GM19240 (cell line): Measurements from ENCODE around the gene ANKRD44.

Source experiments
- DNase-seq: peaks from one replicate; pipeline ENCODE4 v3.0.0; 2011; ENCODE audit warnings: low spot score; ENCODE audit not compliant: insufficient read length

ANKRD44 gene

DNA sequence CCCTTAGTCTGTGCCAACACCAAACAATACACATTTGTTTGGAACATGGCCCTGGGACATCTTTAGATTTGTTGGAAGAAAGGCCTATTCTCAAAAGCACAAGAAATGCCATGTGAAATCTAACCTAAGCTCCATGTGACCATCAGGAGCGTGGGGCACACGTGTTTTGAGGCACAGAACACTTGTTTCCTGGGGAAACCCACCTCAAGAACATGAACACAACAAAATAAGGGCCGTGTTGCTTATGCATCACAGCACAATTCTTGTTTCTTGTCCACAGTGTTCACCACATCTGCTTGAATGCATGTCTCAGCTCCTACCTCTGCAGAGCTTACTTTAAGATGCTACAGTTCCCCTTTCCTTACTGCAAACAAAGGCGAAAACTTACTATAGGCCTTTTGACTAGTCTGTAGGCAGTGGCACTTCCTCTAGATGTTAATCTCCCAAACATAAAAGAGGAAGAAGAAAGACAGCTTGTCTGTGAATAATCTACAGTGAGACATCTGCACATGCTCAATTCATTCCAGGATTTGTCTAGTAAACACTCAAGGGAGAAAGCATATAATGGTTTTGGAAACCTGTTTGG lies 165.0 kb downstream of the ANKRD44 start:
- no peak for DNase-seq

DNA sequence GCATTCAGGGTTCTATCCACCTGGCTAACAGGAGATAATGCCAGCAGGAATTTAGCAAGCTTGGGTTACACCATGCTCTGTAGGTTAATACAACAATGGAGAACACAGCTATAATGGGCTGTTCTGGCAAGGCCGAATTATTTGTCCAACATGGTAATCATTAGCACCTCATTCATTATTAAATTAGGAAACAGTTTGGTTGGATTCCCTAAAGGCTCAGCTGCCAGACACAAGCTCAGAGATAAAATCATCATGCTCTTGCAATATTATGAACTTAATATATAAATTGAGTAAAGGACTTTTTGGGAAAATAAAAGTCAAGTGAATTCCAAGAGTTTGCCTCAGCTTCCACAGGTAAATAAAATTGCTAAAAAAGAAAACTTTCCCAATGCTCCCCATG lies 166.4 kb downstream of the ANKRD44 start:
- DNase-seq: no peak

DNA sequence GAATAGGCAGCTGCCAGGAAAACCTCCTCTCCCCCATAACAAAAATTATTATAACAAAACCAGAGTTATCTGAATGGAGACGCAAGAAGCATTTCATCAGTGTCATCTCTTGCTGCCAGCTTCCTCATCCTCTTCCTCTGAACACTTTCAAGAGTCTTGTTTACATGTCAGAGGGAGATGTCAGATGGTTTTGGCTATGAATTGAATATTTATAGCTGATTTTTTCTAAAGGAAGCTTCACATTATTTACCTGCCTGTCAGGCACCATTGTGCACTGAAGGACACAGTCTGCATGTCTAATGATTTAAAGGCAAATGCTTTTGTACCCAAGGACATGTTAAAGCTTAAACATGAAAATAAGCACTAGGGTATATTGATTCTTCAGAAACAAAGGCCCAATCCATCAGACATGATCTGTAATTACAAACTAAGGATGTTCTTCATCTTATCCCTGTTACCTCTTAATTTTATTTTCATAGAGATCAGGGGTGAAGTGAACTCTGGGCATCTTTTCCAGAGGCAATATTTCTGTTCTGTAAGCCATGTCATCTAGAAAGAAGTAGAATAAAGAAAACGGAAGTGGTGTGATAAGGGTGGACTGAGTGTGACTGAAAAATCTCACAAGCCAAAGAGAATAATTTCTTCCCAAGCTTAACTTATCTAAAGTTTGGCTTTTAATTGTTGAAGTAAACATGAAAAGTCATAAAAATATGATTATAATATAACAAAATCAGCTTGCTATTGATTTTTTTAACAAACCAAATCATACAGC lies 168.7 kb downstream of the ANKRD44 start:
- DNase-seq: no peak

DNA sequence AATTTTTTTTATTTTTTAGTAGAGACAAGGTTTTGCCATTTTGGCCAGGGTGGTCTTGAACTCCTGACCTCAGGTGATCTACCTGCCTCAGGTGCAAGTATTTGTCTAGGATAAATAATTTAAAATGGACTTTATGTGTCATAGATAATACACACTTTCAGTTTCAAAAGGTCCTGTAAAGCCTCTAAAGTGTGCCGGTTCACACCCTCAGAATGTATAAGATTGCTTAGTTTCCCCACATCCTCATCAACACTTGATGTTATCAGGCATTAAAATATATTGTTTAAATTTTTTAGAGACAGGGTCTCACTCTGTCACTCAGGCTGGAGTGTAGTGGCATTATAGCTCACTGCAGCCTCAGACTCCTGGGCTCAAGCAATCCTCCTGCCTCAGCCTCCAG lies 170.5 kb downstream of the ANKRD44 start:
- DNase-seq: no peak

DNA sequence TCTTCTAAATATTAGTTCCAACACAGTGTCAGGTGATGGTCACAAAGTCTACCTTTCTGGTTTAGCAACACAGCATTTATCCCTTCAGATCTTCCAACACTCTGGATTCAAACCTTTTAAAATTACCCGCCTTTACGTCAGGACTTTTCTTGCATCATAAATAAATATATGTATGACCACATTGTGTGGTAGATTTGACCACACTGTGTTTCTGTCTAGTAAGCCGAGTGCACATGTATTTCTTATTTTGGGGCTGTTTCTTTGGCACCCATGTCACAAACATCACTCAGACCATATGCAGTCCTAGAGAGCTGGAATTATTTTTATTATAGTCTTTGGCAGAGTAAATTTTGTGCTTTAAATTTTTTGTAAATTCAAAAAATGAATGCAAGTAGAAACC lies 172.1 kb downstream of the ANKRD44 start:
- DNase-seq: no peak

DNA sequence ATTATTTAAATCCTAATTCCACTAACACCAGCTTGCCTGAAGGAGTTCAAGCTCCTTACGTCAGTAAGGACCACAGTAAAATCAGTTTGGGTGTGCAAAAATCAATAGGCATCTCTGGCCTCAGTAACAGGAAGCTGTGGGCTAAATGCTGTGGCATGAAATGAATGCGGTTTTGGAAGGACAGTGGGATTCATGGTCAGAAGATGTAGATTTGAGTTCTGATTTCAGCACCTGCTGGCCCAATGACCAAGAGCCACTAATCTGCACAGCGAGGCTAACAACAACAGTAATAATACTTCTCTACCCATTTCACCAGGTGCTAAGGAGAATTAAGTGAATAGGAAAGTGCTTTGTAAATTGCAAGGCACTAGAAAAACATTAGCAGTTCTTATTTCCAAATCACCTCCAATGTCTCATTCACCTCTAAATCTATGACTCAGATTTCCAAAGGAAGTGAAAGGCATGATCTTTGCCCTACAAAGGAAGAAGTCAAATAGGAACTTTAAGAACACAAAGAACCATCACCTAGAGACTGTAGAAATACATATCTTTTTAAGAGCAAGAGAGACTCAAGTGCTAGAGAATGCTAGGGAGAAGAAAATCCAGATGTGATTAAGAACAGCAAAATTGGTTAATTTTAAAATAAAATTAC lies 172.6 kb downstream of the ANKRD44 start:
- no peak for DNase-seq

DNA sequence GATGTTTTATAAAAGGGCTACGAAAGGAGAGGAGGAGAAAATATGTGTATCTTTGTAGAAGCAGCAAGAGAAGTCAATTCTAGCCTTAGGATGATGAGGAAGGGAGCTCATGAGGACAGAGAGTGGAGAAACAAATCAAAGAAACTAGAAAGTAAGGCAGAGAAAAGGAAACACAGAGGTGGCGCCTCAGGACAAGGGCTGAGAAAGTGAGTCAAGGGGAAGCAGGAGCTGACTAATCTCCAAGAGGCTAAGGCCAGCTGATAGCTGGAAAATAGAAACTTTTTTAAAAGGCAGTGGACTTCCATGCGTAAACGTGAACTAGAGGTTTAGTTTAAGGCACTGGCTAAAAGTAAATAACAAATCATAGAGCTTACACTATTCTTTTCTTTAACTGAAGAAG lies 173.3 kb downstream of the ANKRD44 start:
- DNase-seq: no peak

DNA sequence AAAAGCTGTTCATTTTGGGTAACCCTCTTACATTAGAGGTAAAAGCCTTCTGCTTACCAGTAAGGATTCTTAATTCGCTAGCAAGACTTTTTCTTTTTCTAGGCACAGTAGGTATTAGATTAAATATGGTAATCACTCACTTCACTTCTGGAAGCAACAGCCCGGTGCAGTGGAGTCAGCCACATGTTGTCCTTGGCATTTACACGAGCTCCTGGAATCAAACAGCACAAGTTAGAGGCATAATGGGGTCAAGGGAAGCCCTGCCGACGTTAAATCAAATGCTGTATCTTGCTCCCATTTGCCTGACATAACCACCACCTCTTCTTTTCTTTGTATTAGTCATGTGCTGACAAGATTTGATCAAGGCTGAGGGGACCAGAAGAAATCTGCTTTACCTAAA lies 174.1 kb downstream of the ANKRD44 start:
- DNase-seq: no peak

DNA sequence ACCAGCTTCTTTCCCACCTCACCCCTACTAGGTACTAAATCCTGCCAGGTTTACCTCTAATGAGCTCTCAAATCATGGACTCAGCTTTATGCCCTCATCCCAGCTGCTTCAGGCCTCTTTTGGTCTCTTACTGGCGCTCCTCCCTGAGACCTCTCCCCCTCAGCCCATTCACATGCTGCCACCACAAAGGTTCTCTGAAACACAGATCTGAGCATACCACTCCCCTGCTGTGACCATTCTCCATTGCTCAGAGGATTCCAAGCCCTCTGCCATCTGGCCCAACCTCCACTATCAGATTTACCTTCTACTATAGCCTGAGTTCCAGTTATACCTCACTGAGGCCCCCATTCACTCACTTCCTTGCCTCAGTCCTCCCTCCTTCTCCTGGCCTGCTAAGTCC lies 174.8 kb downstream of the ANKRD44 start:
- no peak for DNase-seq

DNA sequence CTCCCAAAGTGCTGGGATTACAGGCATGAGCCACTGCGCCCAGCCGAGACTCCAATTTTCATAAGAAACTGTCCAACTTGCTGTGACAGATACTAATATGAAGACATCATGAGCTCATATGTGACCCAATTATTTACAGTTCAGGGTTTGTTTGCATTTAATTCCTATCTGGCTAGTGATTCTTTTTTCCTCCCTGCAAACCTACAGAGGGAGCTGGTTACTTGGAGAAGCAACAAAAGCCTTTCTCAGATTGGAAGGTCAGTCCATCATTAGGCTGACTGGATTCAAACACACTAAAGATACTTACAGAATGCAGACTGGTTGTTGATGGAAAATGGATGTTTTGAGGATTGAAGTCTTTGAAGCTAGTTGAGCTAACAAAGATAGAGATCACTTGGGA lies 176.4 kb downstream of the ANKRD44 start:
- DNase-seq: no peak

DNA sequence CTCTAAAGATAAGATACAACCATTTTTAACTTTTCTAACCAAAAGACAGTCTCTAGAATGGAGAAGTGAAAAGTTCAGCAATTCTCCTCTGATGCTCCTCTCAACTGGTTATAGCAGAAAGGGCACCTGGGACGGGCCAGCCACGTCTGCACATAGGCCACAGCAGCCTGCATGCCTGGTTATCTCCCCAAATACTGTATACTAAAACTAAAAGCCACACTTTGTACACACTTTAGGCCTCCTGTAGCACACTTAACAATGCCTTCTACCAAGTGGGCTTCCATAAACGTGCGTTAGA lies 179.1 kb downstream of the ANKRD44 start:
- DNase-seq: no peak

DNA sequence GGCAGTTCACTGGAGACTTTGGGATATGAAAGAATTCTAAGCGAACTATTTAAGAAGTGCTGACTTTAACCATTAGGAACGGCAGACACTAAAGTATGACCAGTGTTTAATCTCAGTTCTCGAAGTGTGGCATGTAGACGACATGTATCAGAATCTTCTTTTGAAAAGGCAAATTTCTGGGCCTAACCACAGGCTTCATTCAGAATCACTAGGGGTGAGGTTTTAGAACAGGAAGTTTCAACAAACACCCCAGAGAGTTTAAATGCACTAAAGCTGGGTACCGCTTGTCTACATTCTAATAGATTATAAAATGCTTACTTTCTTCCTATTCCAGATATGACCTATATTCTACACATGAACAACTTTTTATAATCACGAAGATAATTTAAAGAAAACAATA lies 180.3 kb downstream of the ANKRD44 start:
- DNase-seq: peak; percentile 43

DNA sequence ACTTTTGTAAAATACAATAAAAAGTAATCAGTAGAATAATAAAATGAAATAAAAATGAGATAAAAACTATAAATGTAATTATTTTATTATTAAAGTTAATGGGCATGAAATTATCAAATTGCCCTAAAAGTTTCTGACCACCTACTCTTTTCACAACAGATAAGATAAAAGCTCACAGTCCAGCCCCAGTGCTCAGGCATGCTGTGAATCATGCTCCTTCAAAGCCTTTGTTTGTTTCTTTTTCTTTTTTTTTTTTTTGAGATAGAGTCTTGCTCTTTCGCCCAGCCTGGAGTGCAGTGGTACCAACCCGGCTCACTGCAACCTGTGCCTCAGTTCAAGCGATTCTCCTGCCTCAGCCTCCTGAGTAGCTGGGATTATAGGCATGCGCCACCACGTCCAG lies 181.7 kb downstream of the ANKRD44 start:
- no peak for DNase-seq

DNA sequence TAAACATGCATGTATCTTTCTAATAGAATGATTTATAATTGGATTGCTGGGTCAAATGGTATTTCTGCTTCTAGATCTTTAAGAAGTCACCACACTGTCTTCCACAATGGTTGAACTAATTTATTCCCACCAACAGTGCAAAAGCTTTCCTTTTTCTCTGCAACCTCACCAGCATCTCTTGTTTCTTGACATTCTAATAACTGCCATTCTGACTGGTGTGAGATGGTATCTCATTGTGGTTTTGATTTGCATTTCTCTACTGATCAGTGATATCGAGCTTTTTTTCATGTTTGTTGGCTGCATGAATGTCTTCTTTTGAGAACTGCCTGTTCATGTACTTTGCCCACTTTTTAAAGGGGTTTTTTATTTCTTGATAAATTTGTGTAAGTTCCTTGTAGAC lies 182.5 kb downstream of the ANKRD44 start:
- DNase-seq: no peak

DNA sequence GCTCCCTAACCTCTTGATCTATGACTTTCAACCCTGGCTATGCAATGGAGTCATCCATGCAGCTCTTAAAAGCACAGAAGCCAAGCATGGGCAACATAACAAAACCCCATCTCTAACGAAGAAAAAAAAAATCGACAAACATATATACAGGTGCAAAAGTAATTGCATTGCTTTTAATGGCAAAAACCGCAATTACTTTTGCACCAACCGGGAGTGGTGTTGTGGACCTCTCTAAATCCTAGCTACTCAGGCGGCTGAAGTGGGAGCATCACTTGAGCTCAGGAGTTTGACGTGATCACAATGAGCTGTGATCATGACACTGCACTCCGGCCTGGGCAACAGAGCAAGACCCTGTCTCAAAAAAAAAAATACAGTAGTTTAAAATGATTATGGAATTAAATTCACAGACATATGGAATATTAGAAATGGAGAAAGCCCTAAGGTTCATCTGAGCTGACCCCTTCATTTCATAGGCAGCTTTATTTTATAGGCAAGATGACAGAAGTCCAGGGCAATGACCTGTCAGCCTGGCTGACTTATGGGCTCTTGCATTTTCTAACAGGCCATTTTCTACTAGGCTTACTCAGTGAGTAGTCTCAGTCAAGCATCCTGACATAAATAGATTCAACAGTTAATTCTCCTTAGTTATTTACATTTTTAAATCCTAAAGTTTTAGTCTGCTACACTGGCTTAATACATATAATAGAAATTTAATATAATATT lies 183.8 kb downstream of the ANKRD44 start:
- DNase-seq: no peak

DNA sequence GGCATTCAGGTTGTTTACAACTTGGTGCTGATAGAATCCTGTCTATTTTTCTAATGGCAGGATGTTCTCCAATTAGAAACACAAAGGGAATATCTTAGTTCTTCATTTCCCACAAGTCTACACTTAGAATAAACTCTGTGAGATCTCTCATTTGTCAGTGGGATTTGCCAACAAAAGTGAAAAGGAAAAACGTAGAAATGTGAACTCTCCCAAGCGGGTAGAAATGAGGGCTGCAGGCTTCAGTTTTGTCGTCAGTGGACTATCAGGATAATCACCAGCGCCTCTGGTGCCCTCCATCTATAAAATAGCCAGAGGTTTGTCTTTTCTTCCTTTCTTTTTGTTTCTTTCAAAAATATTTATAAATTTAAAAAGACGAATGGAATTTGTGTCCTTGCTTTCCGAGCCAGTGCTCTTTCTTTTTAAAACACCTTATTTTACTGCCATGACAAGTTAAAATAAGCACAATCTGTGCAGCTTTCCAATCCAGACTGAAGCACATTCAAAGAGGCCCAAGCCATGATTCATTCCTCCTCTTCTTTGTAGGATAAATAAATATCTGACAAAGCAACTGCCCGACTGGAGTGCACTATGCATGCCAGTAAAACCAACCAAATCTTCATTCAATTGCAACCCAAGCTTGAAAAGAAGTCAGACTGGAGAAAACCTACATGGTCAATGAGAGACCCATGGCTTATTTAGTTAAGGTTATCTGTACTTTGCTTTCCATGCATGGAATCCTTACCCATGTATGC lies 185.8 kb downstream of the ANKRD44 start:
- DNase-seq: no peak

DNA sequence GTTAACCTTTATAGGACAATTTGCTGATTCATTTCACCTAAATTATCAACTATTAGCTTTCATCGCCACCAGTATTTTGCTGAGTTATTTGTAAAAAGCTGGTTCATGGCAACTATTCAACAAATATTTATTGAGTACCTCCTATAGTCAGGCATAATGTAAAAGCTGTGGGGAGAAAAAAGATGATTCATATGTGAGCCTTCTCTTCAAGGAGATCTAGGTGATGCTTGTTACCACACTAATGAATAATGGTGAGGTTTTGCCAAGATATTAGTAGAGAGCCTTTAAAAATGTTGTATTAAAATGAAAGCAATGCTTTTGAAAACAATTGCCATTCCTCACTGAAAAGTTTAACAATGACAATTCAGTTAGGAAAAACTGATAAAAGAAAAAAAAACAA lies 187.8 kb downstream of the ANKRD44 start:
- no peak for DNase-seq

DNA sequence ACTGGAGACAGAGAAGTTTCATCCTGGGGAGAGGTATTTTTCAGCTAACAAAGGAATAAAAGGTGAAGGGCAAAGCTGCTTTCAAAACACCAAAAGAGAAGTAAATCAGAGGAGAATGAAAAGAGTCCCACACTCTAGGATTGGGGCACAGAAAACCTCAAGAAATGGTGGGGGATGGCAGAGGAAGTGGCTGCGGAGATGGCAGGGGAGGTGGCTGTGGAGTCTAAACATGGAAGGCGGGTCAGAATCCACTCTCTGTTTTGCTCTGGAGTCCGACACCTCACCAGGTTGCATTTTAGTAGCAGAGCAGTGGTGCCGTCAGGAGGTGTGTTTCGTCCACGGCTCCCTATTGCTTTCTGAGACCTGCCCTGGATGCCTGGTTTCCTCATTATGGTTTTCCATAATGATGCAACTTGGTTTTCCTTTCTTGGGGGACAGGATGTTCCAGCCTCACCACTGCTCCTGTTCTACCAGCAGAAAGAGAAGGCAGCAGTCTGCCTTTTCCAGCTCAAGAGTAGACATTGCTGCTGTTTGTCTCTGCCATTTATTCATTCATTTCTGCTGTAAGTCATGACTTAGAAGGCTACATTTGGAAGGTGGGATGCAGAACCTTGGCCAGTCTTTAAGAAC lies 188.7 kb downstream of the ANKRD44 start:
- DNase-seq: no peak

DNA sequence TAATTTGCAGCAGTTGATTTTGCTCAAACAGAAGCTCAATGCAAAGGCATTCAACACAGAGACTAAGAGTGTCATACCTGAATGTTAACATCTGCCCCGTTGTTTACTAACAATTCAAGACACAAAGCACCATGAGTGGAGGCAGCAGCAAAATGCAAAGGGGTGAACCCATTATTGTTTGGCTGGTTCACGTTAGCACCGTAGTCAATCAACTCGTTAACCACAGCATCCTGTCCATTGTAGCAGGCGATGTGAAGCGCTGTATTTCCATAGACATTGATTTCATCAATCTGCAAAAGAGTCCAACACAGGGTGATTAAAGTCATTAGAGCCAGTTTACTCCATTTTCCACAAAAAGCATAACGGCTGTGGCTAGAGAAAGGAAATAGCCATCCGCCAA lies 189.3 kb downstream of the ANKRD44 start:
- DNase-seq: no peak

DNA sequence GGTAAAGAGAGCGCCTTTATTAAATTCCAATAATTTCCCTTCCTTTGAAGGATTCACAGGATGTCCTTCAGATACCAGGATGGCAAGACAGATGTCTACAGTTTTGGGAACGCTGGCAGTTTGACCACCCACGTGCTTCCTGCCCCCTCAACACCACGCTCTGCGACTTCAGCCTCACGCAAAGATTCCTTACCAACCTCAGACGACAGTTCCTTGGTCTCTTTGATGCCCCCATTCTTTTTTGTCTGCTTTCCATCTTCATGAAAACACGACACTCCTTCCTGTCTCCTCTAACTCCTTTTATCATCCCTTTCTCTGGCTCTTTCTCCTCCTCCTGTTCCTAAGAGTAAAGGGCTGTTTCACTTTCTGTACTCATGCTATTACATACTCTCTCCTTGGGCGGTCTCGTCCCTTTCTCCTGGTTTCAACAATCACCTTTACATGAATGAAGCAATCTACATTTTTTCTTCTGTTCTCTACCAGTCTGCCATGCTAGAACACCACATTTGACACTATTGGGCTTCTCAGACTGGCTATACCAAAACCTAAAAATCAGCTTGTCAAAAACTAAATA lies 194.2 kb downstream of the ANKRD44 start:
- DNase-seq: no peak

DNA sequence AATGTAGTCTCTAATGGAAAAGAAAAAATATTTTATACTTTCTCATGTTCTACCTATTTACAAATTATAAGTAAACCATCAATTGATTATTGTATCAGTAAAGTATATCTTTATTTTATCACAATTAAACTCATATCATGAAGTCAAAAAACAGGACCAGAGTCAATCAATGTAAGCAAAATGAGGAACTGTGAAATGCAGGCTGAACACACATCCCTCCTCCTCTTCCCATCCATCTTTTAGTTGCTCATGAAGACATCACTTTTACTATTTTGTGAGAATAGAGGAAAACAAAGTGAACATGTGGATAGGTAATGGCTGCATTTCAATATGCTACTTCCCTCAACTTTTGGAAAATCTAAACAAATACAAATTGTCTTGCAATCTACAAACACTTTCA lies 195.3 kb downstream of the ANKRD44 start:
- no peak for DNase-seq
